Stomach (tissue), 4 donors: Measurements from ENCODE around the gene C1QTNF6.

ENCODE experiments used
- EP300 ChIP-seq: sonication (generic); formaldehyde crosslinking; IDR thresholded peaks from one replicate; pipeline ENCODE4 v1.6.1; 2017; ENCODE audit warnings: antibody characterized with exemption
- POLR2A ChIP-seq, 4 donors: fragments of 450-650 bp; IDR thresholded peaks; one replicate each; pipeline ENCODE4 v1.6.1; 2016; ENCODE audit warnings: antibody characterized with exemption in 4 of 4, control low read depth in 2 of 4, mild to moderate bottlenecking in 1 of 4, moderate library complexity in 1 of 4
- POLR2AphosphoS5 ChIP-seq, 3 donors: sonication (generic); formaldehyde crosslinking; IDR thresholded peaks; one replicate each; pipeline ENCODE4 v1.6.1; 2016; ENCODE audit warnings: antibody characterized with exemption in 3 of 3
- TF ChIP-seq, protein P1 (sequence below), 7 experiments: fragments of 450-650 bp in 4 of 7; fragments of 200-600 bp in 3 of 7; sonication (generic) in 3 of 7; IDR thresholded peaks; one replicate each; pipeline ENCODE4 v1.5.1; 2016 to 2019; ENCODE audit warnings: antibody characterized with exemption in 7 of 7, control low read depth in 2 of 7, mild to moderate bottlenecking in 1 of 7

DNA sequence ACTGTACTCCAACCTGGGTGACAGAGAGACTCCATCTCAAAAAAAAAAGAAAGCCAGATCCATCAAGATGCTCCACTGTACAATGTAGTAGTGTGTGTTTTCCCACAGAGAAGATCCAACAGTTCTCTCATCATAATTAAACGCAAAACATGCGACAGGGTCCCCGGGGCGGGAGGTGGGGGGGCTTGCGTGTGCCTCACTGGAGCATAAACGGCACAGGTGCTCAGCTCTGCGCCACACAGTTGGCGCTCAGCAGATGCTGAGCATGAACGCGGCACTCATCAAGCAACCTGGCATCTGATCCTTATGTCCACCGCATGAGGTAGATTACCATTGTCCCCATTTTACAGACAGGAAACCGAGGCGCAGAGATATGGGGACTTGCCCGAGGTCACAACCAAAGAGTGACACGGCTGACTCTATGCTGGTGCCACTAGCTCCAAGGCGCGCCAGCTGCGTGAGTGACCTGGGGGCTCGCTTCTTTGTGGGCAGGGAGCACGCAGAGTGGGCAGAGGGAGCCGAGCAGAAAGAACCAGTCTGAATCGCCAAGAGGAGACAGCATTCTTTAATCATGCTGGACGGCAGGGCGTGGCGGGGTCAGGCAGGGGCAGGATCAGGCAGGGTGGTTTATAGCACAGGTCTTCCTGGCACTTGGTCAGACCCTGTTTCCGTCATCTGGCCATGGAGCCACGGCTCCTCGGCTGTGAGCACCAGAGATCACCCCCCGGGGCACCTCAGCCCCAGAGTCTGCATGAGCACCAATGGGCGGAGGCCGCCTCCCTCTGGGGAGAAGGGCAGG is 8.2 kb downstream of the C1QTNF6 start:
- TF ChIP-seq POLR2A (IDR thresholded peaks at IDR 0.05): no peak
- TF ChIP-seq, protein P1, sequence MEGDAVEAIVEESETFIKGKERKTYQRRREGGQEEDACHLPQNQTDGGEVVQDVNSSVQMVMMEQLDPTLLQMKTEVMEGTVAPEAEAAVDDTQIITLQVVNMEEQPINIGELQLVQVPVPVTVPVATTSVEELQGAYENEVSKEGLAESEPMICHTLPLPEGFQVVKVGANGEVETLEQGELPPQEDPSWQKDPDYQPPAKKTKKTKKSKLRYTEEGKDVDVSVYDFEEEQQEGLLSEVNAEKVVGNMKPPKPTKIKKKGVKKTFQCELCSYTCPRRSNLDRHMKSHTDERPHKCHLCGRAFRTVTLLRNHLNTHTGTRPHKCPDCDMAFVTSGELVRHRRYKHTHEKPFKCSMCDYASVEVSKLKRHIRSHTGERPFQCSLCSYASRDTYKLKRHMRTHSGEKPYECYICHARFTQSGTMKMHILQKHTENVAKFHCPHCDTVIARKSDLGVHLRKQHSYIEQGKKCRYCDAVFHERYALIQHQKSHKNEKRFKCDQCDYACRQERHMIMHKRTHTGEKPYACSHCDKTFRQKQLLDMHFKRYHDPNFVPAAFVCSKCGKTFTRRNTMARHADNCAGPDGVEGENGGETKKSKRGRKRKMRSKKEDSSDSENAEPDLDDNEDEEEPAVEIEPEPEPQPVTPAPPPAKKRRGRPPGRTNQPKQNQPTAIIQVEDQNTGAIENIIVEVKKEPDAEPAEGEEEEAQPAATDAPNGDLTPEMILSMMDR (IDR thresholded peaks at IDR 0.05): no peak
- TF ChIP-seq POLR2AphosphoS5 (IDR thresholded peaks at IDR 0.05): no peak
- TF ChIP-seq EP300: no peak
